Fibroblast of lung (primary cell): ENCODE data around the gene LMF1. TPM values are rescaled to one million over a fixed set of nuclear protein-coding genes. Genes with fewer than 3 reads are reported as not detected.

ENCODE experiments used
- DNase-seq, 2 donors: peaks; one replicate each; pipeline versions ENCODE4 v3.0.0 to v3.0.0-alpha.2; 2010; ENCODE audit warnings: low read depth in 2 of 2
- H2AFZ ChIP-seq: 2 replicates; pipeline ENCODE4 v1.5.1; 2012; ENCODE audit warnings: low read length, control low read depth, inconsistent platforms
- H3K27ac ChIP-seq: 2 replicates; pipeline ENCODE4 v1.5.1; 2011; ENCODE audit warnings: low read length, control low read depth; ENCODE audit not compliant: insufficient read depth
- H3K27me3 ChIP-seq: 2 replicates; pipeline ENCODE4 v1.5.1; 2011; ENCODE audit warnings: mild to moderate bottlenecking, low read length; ENCODE audit not compliant: control insufficient read depth, insufficient read depth
- H3K36me3 ChIP-seq: 2 replicates; pipeline ENCODE4 v1.5.1; 2011; ENCODE audit warnings: low read length; ENCODE audit not compliant: control insufficient read depth, insufficient read depth
- H3K4me1 ChIP-seq: 2 replicates; pipeline ENCODE4 v1.5.1; 2011; ENCODE audit warnings: low read length; ENCODE audit not compliant: control insufficient read depth, insufficient read depth; ENCODE audit errors: extremely low read depth
- H3K4me2 ChIP-seq: 2 replicates; pipeline ENCODE4 v1.5.1; 2011; ENCODE audit warnings: low read length, control low read depth; ENCODE audit not compliant: insufficient read depth; ENCODE audit errors: extremely low read depth
- H3K4me3 ChIP-seq, 4 experiments: fragments of 200-600 bp in 1 of 4; sonication (generic) in 1 of 4; replicated peaks in 1 of 4; 2 replicates each; pipeline ENCODE4 v1.5.1; 2011 to 2016; ENCODE audit warnings: low read length in 4 of 4, low read depth in 3 of 4, mild to moderate bottlenecking in 3 of 4, control low read depth in 2 of 4, inconsistent platforms in 1 of 4, mixed read lengths in 1 of 4; ENCODE audit not compliant: insufficient read depth in 1 of 4; ENCODE audit errors: control extremely low read depth in 1 of 4
- H3K79me2 ChIP-seq: 2 replicates; pipeline ENCODE4 v1.5.1; 2012; ENCODE audit warnings: mild to moderate bottlenecking, low read length, inconsistent platforms; ENCODE audit not compliant: control insufficient read depth, insufficient read depth
- H3K9ac ChIP-seq: 2 replicates; pipeline ENCODE4 v1.5.1; 2011; ENCODE audit warnings: mild to moderate bottlenecking, low read length, control low read depth; ENCODE audit not compliant: insufficient read depth
- H3K9me3 ChIP-seq: 2 replicates; pipeline ENCODE4 v1.5.1; 2012; ENCODE audit warnings: low read depth, low read length; ENCODE audit not compliant: control insufficient read depth, insufficient read depth
- H4K20me1 ChIP-seq: 2 replicates; pipeline ENCODE4 v1.5.1; 2011; ENCODE audit warnings: low read length; ENCODE audit not compliant: control insufficient read depth, insufficient read depth; ENCODE audit errors: extremely low read depth
- EZH2 ChIP-seq: IDR thresholded peaks from 2 replicates; pipeline ENCODE4 v1.5.1; 2012; ENCODE audit warnings: low read length, control low read depth, mild to moderate bottlenecking; ENCODE audit errors: missing control alignments
- polyA plus RNA-seq, 2 donors: library from polyadenylated mRNA; depleted of rRNA in 1 of 2; stranded (reverse) in 1 of 2; unstranded in 1 of 2; fragments of >200 nt; gene quantifications; 2 replicates each; pipeline ENCODE4 v1.2.1, GENCODE V29; 2011 to 2012; ENCODE audit warnings: missing spikeins in 1 of 2
- total RNA-seq: library from RNA; depleted of rRNA; stranded (reverse); fragments of >200 nt; gene quantifications from 2 replicates; pipeline ENCODE4 v1.2.1, GENCODE V29; 2014
- TF ChIP-seq, protein P1 (sequence below), 2 donors: IDR thresholded peaks in 1 of 2; conservative IDR thresholded peaks in 1 of 2; 1 replicate in 1 of 2; 2 replicates in 1 of 2; pipeline ENCODE4 v1.5.1; 2011 to 2012; ENCODE audit warnings: low read length in 2 of 2, control low read depth in 1 of 2, inconsistent platforms in 1 of 2, low read depth in 1 of 2, mild to moderate bottlenecking in 1 of 2

Gene LMF1
- total and polyA plus RNA-seq, 2 donors (not counting 1 experiment from before 2014, with no cell fraction given): 12.3 to 12.6 TPM

DNA sequence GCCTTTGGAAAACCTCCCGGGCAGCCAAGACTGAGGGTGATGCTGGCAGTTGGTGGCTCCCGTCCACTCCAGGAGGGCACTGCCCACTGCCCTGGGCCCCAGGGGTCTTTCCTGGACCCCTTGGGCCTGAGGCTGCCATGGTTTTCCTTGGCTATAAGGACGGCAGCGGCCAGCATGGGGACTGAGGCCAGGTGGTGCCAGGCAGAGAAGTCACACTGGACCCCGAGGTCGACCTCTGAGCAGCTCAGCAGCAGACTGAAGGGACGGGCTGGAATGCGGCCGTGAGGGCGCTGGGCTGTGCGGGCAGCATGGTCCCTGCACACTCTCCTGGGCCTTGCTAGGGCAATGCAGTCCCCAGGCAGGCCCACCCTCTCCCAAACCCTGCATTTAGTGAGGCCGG lies 114.7 kb downstream of the LMF1 start:
- Histone ChIP-seq H3K9me3 (no peaks in the 10 kb centered on the region), H3K36me3 (no peaks in the 10 kb centered on the region), H2AFZ (no peak overlapping the region), H3K79me2 (no peaks in the 10 kb centered on the region), H3K4me1 (no peaks in the 10 kb centered on the region), H3K9ac (no peak overlapping the region), H3K27ac (no peak overlapping the region), H3K4me3 (no peak overlapping the region), H4K20me1 (no peaks in the 10 kb centered on the region), H3K27me3 (no peaks in the 10 kb centered on the region), H3K4me2 (no peak overlapping the region)
- TF ChIP-seq EZH2: no peak
- TF ChIP-seq, protein P1, sequence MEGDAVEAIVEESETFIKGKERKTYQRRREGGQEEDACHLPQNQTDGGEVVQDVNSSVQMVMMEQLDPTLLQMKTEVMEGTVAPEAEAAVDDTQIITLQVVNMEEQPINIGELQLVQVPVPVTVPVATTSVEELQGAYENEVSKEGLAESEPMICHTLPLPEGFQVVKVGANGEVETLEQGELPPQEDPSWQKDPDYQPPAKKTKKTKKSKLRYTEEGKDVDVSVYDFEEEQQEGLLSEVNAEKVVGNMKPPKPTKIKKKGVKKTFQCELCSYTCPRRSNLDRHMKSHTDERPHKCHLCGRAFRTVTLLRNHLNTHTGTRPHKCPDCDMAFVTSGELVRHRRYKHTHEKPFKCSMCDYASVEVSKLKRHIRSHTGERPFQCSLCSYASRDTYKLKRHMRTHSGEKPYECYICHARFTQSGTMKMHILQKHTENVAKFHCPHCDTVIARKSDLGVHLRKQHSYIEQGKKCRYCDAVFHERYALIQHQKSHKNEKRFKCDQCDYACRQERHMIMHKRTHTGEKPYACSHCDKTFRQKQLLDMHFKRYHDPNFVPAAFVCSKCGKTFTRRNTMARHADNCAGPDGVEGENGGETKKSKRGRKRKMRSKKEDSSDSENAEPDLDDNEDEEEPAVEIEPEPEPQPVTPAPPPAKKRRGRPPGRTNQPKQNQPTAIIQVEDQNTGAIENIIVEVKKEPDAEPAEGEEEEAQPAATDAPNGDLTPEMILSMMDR (conservative IDR thresholded peaks at IDR 0.05 in 1 of 2, IDR thresholded peaks at IDR 0.05 in 1 of 2; ENCODE audit: low read depth in 1 of 2, low read length in 2 of 2): no peak
- no peak for DNase-seq

- no peaks in the 10 kb centered on the region for H3K4me1 ChIP-seq
- no peak overlapping the region for H3K4me3 ChIP-seq
- H3K9ac ChIP-seq: no peak overlapping the region
- H3K27ac ChIP-seq: no peak overlapping the region
- H3K27me3 ChIP-seq: no peaks in the 10 kb centered on the region
- no peaks in the 10 kb centered on the region for H3K79me2 ChIP-seq
- TF ChIP-seq, protein P1 (conservative IDR thresholded peaks at IDR 0.05 in 1 of 2, IDR thresholded peaks at IDR 0.05 in 1 of 2; ENCODE audit: low read depth in 1 of 2, low read length in 2 of 2): no peak
- no peak for TF ChIP-seq EZH2
- H3K4me2 ChIP-seq: no peak overlapping the region
- H3K36me3 ChIP-seq: no peaks in the 10 kb centered on the region
- no peak for DNase-seq
- no peak overlapping the region for H2AFZ ChIP-seq
- no peaks in the 10 kb centered on the region for H4K20me1 ChIP-seq
- no peaks in the 10 kb centered on the region for H3K9me3 ChIP-seq
These were observed 115.3 kb downstream of the LMF1 start for GRCh38 chr16:855471-855870.

- H3K9me3 ChIP-seq: no peaks in the 10 kb centered on the region
- H4K20me1 ChIP-seq: no peaks in the 10 kb centered on the region
- no peak overlapping the region for H3K4me3 ChIP-seq
- no peak overlapping the region for H3K4me2 ChIP-seq
- no peak overlapping the region for H3K27ac ChIP-seq
- H3K27me3 ChIP-seq: no peaks in the 10 kb centered on the region
- H3K4me1 ChIP-seq: no peaks in the 10 kb centered on the region
- H3K36me3 ChIP-seq: no peaks in the 10 kb centered on the region
- H2AFZ ChIP-seq: no peak overlapping the region
- H3K79me2 ChIP-seq: no peaks in the 10 kb centered on the region
- no peak overlapping the region for H3K9ac ChIP-seq
- DNase-seq: no peak
- TF ChIP-seq EZH2: no peak
- TF ChIP-seq, protein P1 (conservative IDR thresholded peaks at IDR 0.05 in 1 of 2, IDR thresholded peaks at IDR 0.05 in 1 of 2; ENCODE audit: low read depth in 1 of 2, low read length in 2 of 2): no peak
These were observed 115.9 kb downstream of the LMF1 start for GRCh38 chr16:854808-855410.
